PC-3 (cell line): ENCODE measurements around the gene RNF222. TPM values are rescaled to one million over a fixed set of nuclear protein-coding genes. Genes with fewer than 3 reads are reported as not detected.
A peak's percentile ranks its signal among the peaks of the same experiment; 100 is the strongest.

Source experiments
- ATAC-seq: fragments of 200-7000 bp; cut with Tn5 transposase; 2 replicates; pipeline ENCODE4 v1.9.1; 2020; ENCODE audit warnings: mild to moderate bottlenecking, moderate library complexity
- BruUV-seq: library from RNA; stranded (reverse); fragments of 400-500 nt; replicated peaks from 2 replicates; lab custom pipeline; 2021; lab: Mats Ljungman, UMichigan
- CTCF ChIA-PET: fragments of 300-600 bp; sonication (Branson Sonifier 250); formaldehyde crosslinking; loops from one replicate; lab custom pipeline; 2022; ENCODE audit warnings: antibody characterized with exemption; lab: Charles Lee
- POLR2A ChIA-PET: fragments of 300-600 bp; sonication (Branson Sonifier 250); formaldehyde crosslinking; loops from one replicate; lab custom pipeline; 2022; ENCODE audit warnings: antibody characterized with exemption; ENCODE audit not compliant: unreplicated experiment; lab: Charles Lee
- DNase-seq: peaks from one replicate; pipeline ENCODE4 v3.0.0-alpha.2; 2015
- H2AFZ ChIP-seq: fragments of 300-600 bp; sonication (generic); 2 replicates; pipeline ENCODE4 v1.6.0; 2016; ENCODE audit warnings: antibody characterized with exemption, low read length
- H3F3A ChIP-seq: fragments of 300-600 bp; sonication (generic); one replicate; pipeline ENCODE4 v1.6.0; 2017; ENCODE audit warnings: antibody characterized with exemption, low read length, control low read depth, mild to moderate bottlenecking; ENCODE audit not compliant: unreplicated experiment
- H3K27ac ChIP-seq: fragments of 300-600 bp; sonication (generic); 2 replicates; pipeline ENCODE4 v1.5.1; 2016; ENCODE audit warnings: mild to moderate bottlenecking, low read length
- H3K27me3 ChIP-seq: fragments of 300-600 bp; sonication (generic); 2 replicates; pipeline ENCODE4 v1.6.1; 2016; ENCODE audit warnings: low read length, mixed read lengths
- H3K36me3 ChIP-seq: fragments of 300-600 bp; sonication (generic); 2 replicates; pipeline ENCODE4 v1.6.1; 2016; ENCODE audit warnings: low read depth, mixed run types, low read length, mixed read lengths
- H3K4me1 ChIP-seq: fragments of 300-600 bp; sonication (generic); 2 replicates; pipeline ENCODE4 v1.5.1; 2016; ENCODE audit warnings: low read length; ENCODE audit not compliant: insufficient read depth
- H3K4me2 ChIP-seq: fragments of 300-600 bp; sonication (generic); 2 replicates; pipeline ENCODE4 v1.6.0; 2016; ENCODE audit warnings: low read length
- H3K4me3 ChIP-seq: fragments of 300-600 bp; sonication (generic); 2 replicates; pipeline ENCODE4 v1.5.1; 2016; ENCODE audit warnings: mild to moderate bottlenecking, low read length, mixed read lengths
- H3K79me2 ChIP-seq: fragments of 300-600 bp; sonication (generic); 2 replicates; pipeline ENCODE4 v1.6.1; 2017; ENCODE audit warnings: low read length, mixed read lengths
- H3K9ac ChIP-seq: fragments of 300-600 bp; sonication (generic); 2 replicates; pipeline ENCODE4 v1.6.0; 2016; ENCODE audit warnings: mild to moderate bottlenecking, low read length
- H3K9me2 ChIP-seq: fragments of 300-600 bp; sonication (generic); replicated peaks from 2 replicates; pipeline ENCODE4 v1.6.1; 2016; ENCODE audit warnings: mixed run types, low read length, mixed read lengths
- H3K9me3 ChIP-seq: fragments of 300-600 bp; sonication (generic); 2 replicates; pipeline ENCODE4 v1.6.1; 2016; ENCODE audit warnings: low read length, mixed read lengths
- H4K20me1 ChIP-seq: fragments of 300-600 bp; sonication (generic); 2 replicates; pipeline ENCODE4 v1.6.1; 2016; ENCODE audit warnings: low read length, mixed read lengths
- CTCF ChIP-seq: fragments of 300-600 bp; sonication (generic); conservative IDR thresholded peaks from 2 replicates; pipeline ENCODE4 v1.5.1; 2017; ENCODE audit warnings: antibody characterized with exemption, low read depth, mild to moderate bottlenecking, low read length
- EZH2 ChIP-seq: fragments of 300-600 bp; sonication (generic); IDR thresholded peaks from one replicate; pipeline ENCODE4 v1.6.1; 2017; ENCODE audit warnings: antibody characterized with exemption, mild to moderate bottlenecking, low read length; ENCODE audit not compliant: unreplicated experiment
- EZH2phosphoT487 ChIP-seq: fragments of 300-600 bp; sonication (generic); IDR thresholded peaks from 2 replicates; pipeline ENCODE4 v1.6.1; 2018; ENCODE audit warnings: mild to moderate bottlenecking, antibody characterized with exemption, low read length, borderline replicate concordance
- intact Hi-C: fragments of 100-400 bp; cut with micrococcal nuclease; formaldehyde crosslinking; loops from 2 replicates; pipeline ENCODE4 v1.9.0; 2023
- total RNA-seq: library from RNA; depleted of rRNA; stranded (reverse); fragments of >200 nt; gene quantifications from 2 replicates; pipeline ENCODE4 v1.2.3, GENCODE V29; 2014

RNF222 gene
- total RNA-seq, 1 experiment from 2014 or later: 0.07 TPM

- ATAC-seq: no peak
- ChIA-PET POLR2A (no interaction called here), CTCF (no interaction called here)
- H3K9me3 ChIP-seq: no peaks in the 10 kb centered on the region
- H3K4me2 ChIP-seq: no peak overlapping the region
- H3K36me3 ChIP-seq: peaks cover 4% of the 10 kb centered on the region; the same call in 1 of the 2 replicates
- no peak overlapping the region for H3K4me3 ChIP-seq
- intact Hi-C loops: no loop called here
- no peak for DNase-seq
- H3K27ac ChIP-seq: no peak overlapping the region
- no TSS peak for BruUV-seq
- no peaks in the 10 kb centered on the region for H3K9me2 ChIP-seq
- H2AFZ ChIP-seq: no peak overlapping the region
- H4K20me1 ChIP-seq: no peaks in the 10 kb centered on the region
- peaks cover 9% of the 10 kb centered on the region for H3K4me1 ChIP-seq
- H3K9ac ChIP-seq: no peak overlapping the region
- H3F3A ChIP-seq: no peaks in the 10 kb centered on the region
- TF ChIP-seq CTCF (no peak), EZH2 (no peak), EZH2phosphoT487 (no peak)
- peaks cover 7% of the 10 kb centered on the region; the same call in 1 of the 2 replicates for H3K79me2 ChIP-seq
- H3K27me3 ChIP-seq: no peaks in the 10 kb centered on the region
Observed at GRCh38 chr17:8371786-8372185, 25.8 kb downstream of the RNF222 start.

GRCh38 chr17:8369944-8370343 lies 27.7 kb downstream of the RNF222 start:
- intact Hi-C loops: no loop called here
- Histone ChIP-seq H3K4me2 (no peak overlapping the region), H3K9me3 (no peaks in the 10 kb centered on the region), H3K9me2 (no peaks in the 10 kb centered on the region), H3F3A (no peaks in the 10 kb centered on the region), H3K4me3 (no peak overlapping the region), H3K27me3 (no peaks in the 10 kb centered on the region), H3K9ac (no peak overlapping the region), H4K20me1 (no peaks in the 10 kb centered on the region), H3K27ac (no peak overlapping the region), H3K79me2 (no peaks in the 10 kb centered on the region), H2AFZ (no peak overlapping the region), H3K4me1 (peaks cover 16% of the 10 kb centered on the region), H3K36me3 (peaks cover 4% of the 10 kb centered on the region; the same call in 1 of the 2 replicates)
- POLR2A ChIA-PET: no interaction called here
- DNase-seq (no peak), ATAC-seq (no peak)
- BruUV-seq: TSS peak; percentile 11
- no peak for TF ChIP-seq CTCF
- TF ChIP-seq EZH2: no peak
- TF ChIP-seq EZH2phosphoT487: no peak
- CTCF ChIA-PET: no interaction called here

- no peak for TF ChIP-seq EZH2
- no peak for TF ChIP-seq EZH2phosphoT487
- TF ChIP-seq CTCF: no peak
- BruUV-seq: no TSS peak
- ChIA-PET POLR2A (no interaction called here), CTCF (no interaction called here)
- Histone ChIP-seq H3K4me1 (peaks cover 19% of the 10 kb centered on the region), H3K9me2 (no peaks in the 10 kb centered on the region), H3K4me3 (no peak overlapping the region), H4K20me1 (no peaks in the 10 kb centered on the region), H3K9ac (no peak overlapping the region), H3K4me2 (no peak overlapping the region), H3F3A (no peaks in the 10 kb centered on the region), H3K79me2 (no peaks in the 10 kb centered on the region), H3K9me3 (no peaks in the 10 kb centered on the region), H3K36me3 (peaks cover 4% of the 10 kb centered on the region; the same call in 1 of the 2 replicates), H3K27ac (no peak overlapping the region), H3K27me3 (no peaks in the 10 kb centered on the region), H2AFZ (no peak overlapping the region)
- intact Hi-C loops: no loop called here
- DNase-seq: no peak
- ATAC-seq: no peak
Observed at GRCh38 chr17:8368193-8368592, 29.4 kb downstream of the RNF222 start.
